Measurements from ENCODE around the gene CCNK. TPM values are rescaled to one million over a fixed set of nuclear protein-coding genes. Genes with fewer than 3 reads are reported as not detected.
A peak's percentile ranks its signal among the peaks of the same experiment; 100 is the strongest.

The CCNK gene
- total and polyA plus RNA-seq, 4 experiments from 2014 or later: 7.0 to 83.4 (median 48.6) TPM

GRCh38 chr14:99452968-99453367, 28.2 kb upstream of the CCNK start:
- Histone ChIP-seq H3K4me3 (ENCODE audit: low read length in 2 of 2) (no peak overlapping the region), H3K27ac (ENCODE audit: low read depth, low read length) (no peak overlapping the region), H3K9me3 (ENCODE audit: control insufficient read depth in 1 of 2, low read length in 2 of 2) (no peaks in the 10 kb centered on the region), H3K4me1 (ENCODE audit: insufficient read depth, low read length) (no peaks in the 10 kb centered on the region), H3K36me3 (ENCODE audit: insufficient read depth, low read length) (peaks cover 52% of the 10 kb centered on the region), H3K27me3 (ENCODE audit: insufficient read depth, low read length) (no peaks in the 10 kb centered on the region)
- no peak for DNase-seq
- ChIA-PET POLR2A (ENCODE audit: partially characterized antibody) (no interaction called here), CTCF (ENCODE audit: partially characterized antibody) (interaction anchor here (1.6 kb wide), 1 partner anchor 175 kb away, joined by 3 read pairs; no protein-coding TSS in a partner anchor)
- Mint-ChIP-seq H3K36me3 (peaks cover 55 to 66% of the 10 kb centered on the region in 2 donors), H3K4me1 (peaks cover 0 to 2% (median 0%) of the 10 kb centered on the region in 4 donors), H3K27me3 (no peaks in the 10 kb centered on the region), H3K9me3 (no peaks in the 10 kb centered on the region), H3K27ac (peak overlapping the region in 1 of 7 donors; percentile 31), H3K4me3 (no peak overlapping the region)
- intact Hi-C loops (cut with micrococcal nuclease): no loop called here

DNA sequence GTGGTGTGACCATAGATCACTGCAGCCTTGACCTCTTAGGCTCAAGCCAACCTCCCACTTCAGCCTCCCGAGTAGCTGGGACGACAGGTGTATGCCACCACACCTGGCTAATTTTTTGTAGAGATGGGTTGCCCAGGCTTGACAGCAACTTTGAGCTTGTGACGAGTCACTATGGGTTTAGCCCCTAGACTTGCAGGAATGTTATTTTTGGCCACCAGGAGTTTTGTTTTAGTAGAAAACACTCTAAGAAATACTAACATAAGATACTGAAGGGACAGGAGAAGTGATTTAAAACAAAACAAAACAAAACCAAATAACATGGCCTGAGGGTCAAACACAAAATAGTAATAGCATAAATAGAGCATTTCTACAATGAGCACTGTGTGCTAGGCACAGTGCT, 27.0 kb upstream of the CCNK start:
- Histone ChIP-seq H3K27ac (ENCODE audit: low read depth, low read length) (no peak overlapping the region), H3K4me1 (ENCODE audit: insufficient read depth, low read length) (no peaks in the 10 kb centered on the region), H3K4me3 (ENCODE audit: low read length in 2 of 2) (no peak overlapping the region), H3K9me3 (ENCODE audit: control insufficient read depth in 1 of 2, low read length in 2 of 2) (no peaks in the 10 kb centered on the region), H3K27me3 (ENCODE audit: insufficient read depth, low read length) (no peaks in the 10 kb centered on the region), H3K36me3 (ENCODE audit: insufficient read depth, low read length) (peaks cover 48% of the 10 kb centered on the region)
- CTCF ChIA-PET (ENCODE audit: partially characterized antibody): interaction anchor here (1.6 kb wide), 1 partner anchor 174 kb away, joined by 3 read pairs; no protein-coding TSS in a partner anchor
- POLR2A ChIA-PET (ENCODE audit: partially characterized antibody): no interaction called here
- Mint-ChIP-seq H3K9me3 (no peaks in the 10 kb centered on the region), H3K4me3 (no peak overlapping the region), H3K27me3 (no peaks in the 10 kb centered on the region), H3K4me1 (peaks cover 0 to 2% (median 0%) of the 10 kb centered on the region in 4 donors), H3K27ac (no peak overlapping the region), H3K36me3 (peaks cover 54 to 62% of the 10 kb centered on the region in 2 donors)
- intact Hi-C loops (cut with micrococcal nuclease): no loop called here
- DNase-seq: no peak

DNA sequence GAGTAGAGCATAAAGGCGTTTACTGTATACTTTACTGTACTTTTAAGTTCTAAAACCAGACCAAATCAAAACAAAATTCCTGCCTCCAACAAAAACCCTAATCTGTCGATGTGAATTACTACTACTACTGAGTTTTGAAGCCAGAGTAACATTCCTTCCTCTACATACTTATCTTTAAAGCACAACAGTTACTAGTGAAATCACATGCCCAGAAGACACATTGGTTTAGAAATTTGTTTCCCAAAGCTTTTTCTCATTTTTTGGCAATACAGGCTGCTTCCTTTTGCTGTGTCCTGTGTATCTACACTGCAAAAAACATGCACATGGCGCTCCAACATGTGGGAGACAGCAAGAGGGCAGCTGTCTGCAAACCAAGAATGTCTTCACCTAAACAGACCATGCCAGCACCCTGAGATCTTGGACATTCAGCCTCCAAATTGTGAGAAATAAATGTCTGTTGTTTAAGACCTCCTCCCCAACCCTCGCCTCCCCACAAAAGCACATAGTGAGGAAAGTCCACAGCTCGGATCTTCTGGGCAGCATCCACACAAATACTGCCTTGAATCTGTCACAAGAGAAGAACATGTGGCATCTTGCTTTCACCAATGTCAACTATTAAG, 21.6 kb upstream of the CCNK start:
- DNase-seq: no peak
- H3K36me3 Mint-ChIP-seq: peaks cover 60 to 72% of the 10 kb centered on the region in 2 donors
- CTCF ChIA-PET (ENCODE audit: partially characterized antibody): no interaction called here
- H3K9me3 Mint-ChIP-seq: no peaks in the 10 kb centered on the region
- H3K27me3 Mint-ChIP-seq: no peaks in the 10 kb centered on the region
- Histone ChIP-seq H3K9me3 (ENCODE audit: control insufficient read depth in 1 of 2, low read length in 2 of 2) (no peaks in the 10 kb centered on the region), H3K27ac (ENCODE audit: low read depth, low read length) (no peak overlapping the region), H3K27me3 (ENCODE audit: insufficient read depth, low read length) (no peaks in the 10 kb centered on the region), H3K4me1 (ENCODE audit: insufficient read depth, low read length) (no peaks in the 10 kb centered on the region), H3K36me3 (ENCODE audit: insufficient read depth, low read length) (peaks cover 64% of the 10 kb centered on the region), H3K4me3 (ENCODE audit: low read length in 2 of 2) (no peak overlapping the region)
- intact Hi-C loops (cut with micrococcal nuclease): no loop called here
- no peak overlapping the region for H3K4me3 Mint-ChIP-seq
- peak overlapping the region in 1 of 7 donors; percentile 45 for H3K27ac Mint-ChIP-seq
- POLR2A ChIA-PET (ENCODE audit: partially characterized antibody): no interaction called here
- H3K4me1 Mint-ChIP-seq: peaks cover 1 to 14% (median 5%) of the 10 kb centered on the region in 4 donors

DNA sequence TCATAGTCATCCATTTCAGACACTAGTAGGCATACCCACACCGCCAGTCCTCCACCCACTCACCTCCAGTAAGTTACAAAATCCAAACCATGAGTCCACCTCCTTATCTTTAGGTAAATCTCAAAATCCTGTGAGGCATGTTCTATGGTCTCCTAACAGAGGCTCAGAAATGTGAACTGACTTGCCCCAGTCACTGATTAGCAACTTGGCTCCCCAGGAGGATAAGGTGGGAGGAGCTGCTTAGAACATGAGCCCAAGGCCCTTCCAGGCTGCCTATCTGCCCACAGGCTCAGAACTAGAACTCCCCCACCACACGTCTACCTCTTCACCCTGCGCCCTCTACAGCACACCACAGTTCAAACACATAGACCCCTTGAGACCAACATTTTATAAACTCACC, 20.4 kb upstream of the CCNK start:
- no peaks in the 10 kb centered on the region for H3K27me3 Mint-ChIP-seq
- H3K4me3 Mint-ChIP-seq: no peak overlapping the region
- no peaks in the 10 kb centered on the region for H3K27me3 ChIP-seq (ENCODE audit: insufficient read depth, low read length)
- no peaks in the 10 kb centered on the region for H3K9me3 ChIP-seq (ENCODE audit: control insufficient read depth in 1 of 2, low read length in 2 of 2)
- peak overlapping the region in 2 of 7 donors; percentile 29 to 52 for H3K27ac Mint-ChIP-seq
- peaks cover 53 to 77% of the 10 kb centered on the region in 2 donors for H3K36me3 Mint-ChIP-seq
- H3K4me1 ChIP-seq (ENCODE audit: insufficient read depth, low read length): no peaks in the 10 kb centered on the region
- intact Hi-C loops (cut with micrococcal nuclease): no loop called here
- no peak for DNase-seq
- ChIA-PET POLR2A (ENCODE audit: partially characterized antibody) (no interaction called here), CTCF (ENCODE audit: partially characterized antibody) (no interaction called here)
- peaks cover 69% of the 10 kb centered on the region for H3K36me3 ChIP-seq (ENCODE audit: insufficient read depth, low read length)
- no peaks in the 10 kb centered on the region for H3K9me3 Mint-ChIP-seq
- H3K27ac ChIP-seq (ENCODE audit: low read depth, low read length): no peak overlapping the region
- H3K4me1 Mint-ChIP-seq: peaks cover 1 to 14% (median 6%) of the 10 kb centered on the region in 4 donors
- no peak overlapping the region for H3K4me3 ChIP-seq (ENCODE audit: low read length in 2 of 2)

GRCh38 chr14:99461411-99462085, 19.7 kb upstream of the CCNK start:
- Histone ChIP-seq H3K4me3 (ENCODE audit: low read length in 2 of 2) (no peak overlapping the region), H3K4me1 (ENCODE audit: insufficient read depth, low read length) (no peaks in the 10 kb centered on the region), H3K9me3 (ENCODE audit: control insufficient read depth in 1 of 2, low read length in 2 of 2) (no peaks in the 10 kb centered on the region), H3K27ac (ENCODE audit: low read depth, low read length) (no peak overlapping the region), H3K36me3 (ENCODE audit: insufficient read depth, low read length) (peaks cover 65% of the 10 kb centered on the region), H3K27me3 (ENCODE audit: insufficient read depth, low read length) (no peaks in the 10 kb centered on the region)
- intact Hi-C loops (cut with micrococcal nuclease): no loop called here
- no peaks in the 10 kb centered on the region for H3K9me3 Mint-ChIP-seq
- CTCF ChIA-PET (ENCODE audit: partially characterized antibody): no interaction called here
- H3K4me3 Mint-ChIP-seq: no peak overlapping the region
- H3K36me3 Mint-ChIP-seq: peaks cover 51 to 79% of the 10 kb centered on the region in 2 donors
- POLR2A ChIA-PET (ENCODE audit: partially characterized antibody): no interaction called here
- H3K27me3 Mint-ChIP-seq: no peaks in the 10 kb centered on the region
- H3K4me1 Mint-ChIP-seq: peaks cover 1 to 18% (median 11%) of the 10 kb centered on the region in 4 donors
- DNase-seq: no peak
- peak overlapping the region in 2 of 7 donors; percentile 8 to 48 for H3K27ac Mint-ChIP-seq

GRCh38 chr14:99462210-99462609, 19.0 kb upstream of the CCNK start:
- DNase-seq: no peak
- peaks cover 59% of the 10 kb centered on the region for H3K36me3 ChIP-seq (ENCODE audit: insufficient read depth, low read length)
- Mint-ChIP-seq H3K36me3 (peaks cover 45 to 73% of the 10 kb centered on the region in 2 donors), H3K27ac (peak overlapping the region in 1 of 7 donors; percentile 55), H3K4me3 (peak overlapping the region in 1 of 8 donors; percentile 42), H3K27me3 (no peaks in the 10 kb centered on the region), H3K9me3 (no peaks in the 10 kb centered on the region), H3K4me1 (peaks cover 1 to 23% (median 12%) of the 10 kb centered on the region in 4 donors)
- intact Hi-C loops (cut with micrococcal nuclease): no loop called here
- no peak overlapping the region for H3K27ac ChIP-seq (ENCODE audit: low read depth, low read length)
- H3K9me3 ChIP-seq (ENCODE audit: control insufficient read depth in 1 of 2, low read length in 2 of 2): no peaks in the 10 kb centered on the region
- H3K4me1 ChIP-seq (ENCODE audit: insufficient read depth, low read length): no peaks in the 10 kb centered on the region
- ChIA-PET POLR2A (ENCODE audit: partially characterized antibody) (no interaction called here), CTCF (ENCODE audit: partially characterized antibody) (interaction anchor here (1.1 kb wide), 1 partner anchor 46 kb away, joined by 3 read pairs; no protein-coding TSS in a partner anchor)
- no peaks in the 10 kb centered on the region for H3K27me3 ChIP-seq (ENCODE audit: insufficient read depth, low read length)
- H3K4me3 ChIP-seq (ENCODE audit: low read length in 2 of 2): no peak overlapping the region

DNA sequence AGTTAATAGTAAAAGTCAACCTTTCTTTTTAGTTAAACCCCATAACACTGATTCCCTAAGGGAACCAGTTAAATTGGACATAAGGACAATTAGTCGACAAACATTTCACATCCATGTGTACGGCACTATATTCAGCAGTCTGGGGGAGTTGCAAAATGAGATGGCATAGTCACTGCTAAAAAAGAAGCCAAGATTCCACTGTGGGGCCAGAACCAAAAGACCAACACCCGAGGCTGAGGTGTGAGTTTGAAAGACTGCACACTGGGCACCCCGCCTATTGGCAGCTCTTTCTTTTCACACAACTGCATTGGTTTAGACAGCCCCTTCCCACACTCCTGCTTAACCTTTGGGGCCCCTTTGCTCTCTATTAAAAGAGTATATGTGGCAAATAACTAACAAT, 17.2 kb upstream of the CCNK start:
- no peak for DNase-seq
- Histone ChIP-seq H3K27ac (ENCODE audit: low read depth, low read length) (no peak overlapping the region), H3K27me3 (ENCODE audit: insufficient read depth, low read length) (no peaks in the 10 kb centered on the region), H3K36me3 (ENCODE audit: insufficient read depth, low read length) (peaks cover 47% of the 10 kb centered on the region), H3K9me3 (ENCODE audit: control insufficient read depth in 1 of 2, low read length in 2 of 2) (no peaks in the 10 kb centered on the region), H3K4me3 (ENCODE audit: low read length in 2 of 2) (no peak overlapping the region), H3K4me1 (ENCODE audit: insufficient read depth, low read length) (peaks cover 10% of the 10 kb centered on the region)
- Mint-ChIP-seq H3K36me3 (peaks cover 36 to 65% of the 10 kb centered on the region in 2 donors), H3K4me3 (no peak overlapping the region), H3K9me3 (no peaks in the 10 kb centered on the region), H3K4me1 (peaks cover 13 to 40% (median 25%) of the 10 kb centered on the region in 4 donors), H3K27me3 (no peaks in the 10 kb centered on the region), H3K27ac (no peak overlapping the region)
- ChIA-PET CTCF (ENCODE audit: partially characterized antibody) (no interaction called here), POLR2A (ENCODE audit: partially characterized antibody) (no interaction called here)
- intact Hi-C loops (cut with micrococcal nuclease): no loop called here

Data from CD4-positive, alpha-beta memory T cell (primary cell).